ENCODE results near the gene MKNK2.
"Not testable (repeated sequence)": the region's sequence is repeated elsewhere in the genome, so short reads cannot be mapped to it uniquely, and the experiment has no call there.

The MKNK2 gene

GRCh38 chr19:2050991-2051772 is at the start of gene MKNK2:
MKNK2 (minus strand) TSS chr19:2051244; CDS start chr19:2050851, 393 bp downstream.
- peak within 1 kb of the TSS; percentile 78 for H3K4me3 Mint-ChIP-seq
- peaks cover 63% of the 10 kb centered on the region for H3K36me3 Mint-ChIP-seq
- DNase-seq (ENCODE audit: low spot score in 2 of 2) (peak; percentile 99 to 100), ATAC-seq (peak; percentile 76)
- peaks cover 60% of the 10 kb centered on the region for H3K4me1 Mint-ChIP-seq
- H3K27ac Mint-ChIP-seq = peak within 1 kb of the TSS; percentile 94
- H3K9me3 Mint-ChIP-seq = no peaks in the 10 kb centered on the region

- no peak for DNase-seq (ENCODE audit: low spot score in 2 of 2)
- Mint-ChIP-seq H3K4me3 (no peak overlapping the region), H3K9me3 (no peaks in the 10 kb centered on the region), H3K4me1 (peaks cover 26% of the 10 kb centered on the region), H3K27ac (no peak overlapping the region), H3K36me3 (peaks cover 53% of the 10 kb centered on the region)
- ATAC-seq = no peak
Measured at GRCh38 chr19:2100719-2101061, 49.6 kb upstream of the MKNK2 start.

GRCh38 chr19:2099937-2100718 is 49.1 kb upstream of the MKNK2 start:
- peaks cover 53% of the 10 kb centered on the region for H3K36me3 Mint-ChIP-seq
- DNase-seq (ENCODE audit: low spot score in 2 of 2) = no peak
- H3K9me3 Mint-ChIP-seq = no peaks in the 10 kb centered on the region
- peaks cover 26% of the 10 kb centered on the region for H3K4me1 Mint-ChIP-seq
- H3K4me3 Mint-ChIP-seq = no peak overlapping the region
- no peak for ATAC-seq
- no peak overlapping the region for H3K27ac Mint-ChIP-seq

GRCh38 chr19:2099054-2099501 is 48.0 kb upstream of the MKNK2 start:
- Mint-ChIP-seq H3K4me1 (peaks cover 28% of the 10 kb centered on the region), H3K9me3 (no peaks in the 10 kb centered on the region), H3K4me3 (no peak overlapping the region), H3K27ac (peak overlapping the region; percentile 8), H3K36me3 (peaks cover 53% of the 10 kb centered on the region)
- ATAC-seq (no peak), DNase-seq (ENCODE audit: low spot score in 2 of 2) (no peak)

GRCh38 chr19:2097886-2098327 is 46.9 kb upstream of the MKNK2 start:
- Mint-ChIP-seq H3K9me3 (no peaks in the 10 kb centered on the region), H3K4me3 (peak overlapping the region; percentile 98), H3K27ac (peak overlapping the region; percentile 8), H3K36me3 (peaks cover 56% of the 10 kb centered on the region), H3K4me1 (peaks cover 32% of the 10 kb centered on the region)
- ATAC-seq = no peak
- no peak for DNase-seq (ENCODE audit: low spot score in 2 of 2)

GRCh38 chr19:2097203-2097885 is 46.3 kb upstream of the MKNK2 start:
- ATAC-seq (peak; percentile 1), DNase-seq (ENCODE audit: low spot score in 2 of 2) (peak in 1 of 2 donors; percentile 18)
- peak overlapping the region; percentile 76 for H3K27ac Mint-ChIP-seq
- peaks cover 60% of the 10 kb centered on the region for H3K36me3 Mint-ChIP-seq
- no peaks in the 10 kb centered on the region for H3K9me3 Mint-ChIP-seq
- peaks cover 38% of the 10 kb centered on the region for H3K4me1 Mint-ChIP-seq
- H3K4me3 Mint-ChIP-seq = peak overlapping the region; percentile 98

- no peaks in the 10 kb centered on the region for H3K9me3 Mint-ChIP-seq
- H3K36me3 Mint-ChIP-seq = peaks cover 60% of the 10 kb centered on the region
- H3K27ac Mint-ChIP-seq = peak within 1 kb of the TSS; percentile 98
- peak; percentile 90 for ATAC-seq
- H3K4me3 Mint-ChIP-seq = peak within 1 kb of the TSS; percentile 98
- DNase-seq (ENCODE audit: low spot score in 2 of 2) = peak; percentile 100
- H3K4me1 Mint-ChIP-seq = peaks cover 38% of the 10 kb centered on the region
Measured at GRCh38 chr19:2096480-2097202, 45.6 kb upstream of the MKNK2 start, which contains the start of gene IZUMO4. IZUMO4 (plus strand) TSS chr19:2096915; CDS start chr19:2096946, 31 bp downstream.

GRCh38 chr19:2096034-2096479 is 45.0 kb upstream of the MKNK2 start, which contains the start of gene MOB3A:
MOB3A (minus strand) TSS chr19:2096326; CDS start chr19:2078560, 17,766 bp downstream.
- H3K36me3 Mint-ChIP-seq = peaks cover 57% of the 10 kb centered on the region
- peaks cover 37% of the 10 kb centered on the region for H3K4me1 Mint-ChIP-seq
- no peaks in the 10 kb centered on the region for H3K9me3 Mint-ChIP-seq
- peak; percentile 77 for ATAC-seq
- peak within 1 kb of the TSS; percentile 98 for H3K27ac Mint-ChIP-seq
- no peak for DNase-seq (ENCODE audit: low spot score in 2 of 2)
- peak within 1 kb of the TSS; percentile 98 for H3K4me3 Mint-ChIP-seq

- not testable (repeated sequence) for H3K9me3 Mint-ChIP-seq; H3K27ac Mint-ChIP-seq; ATAC-seq; DNase-seq (ENCODE audit: low spot score in 2 of 2)
- Mint-ChIP-seq H3K36me3 (peaks cover 90% of the 10 kb centered on the region), H3K4me3 (peak overlapping the region; percentile 98), H3K4me1 (peaks cover 70% of the 10 kb centered on the region)
Measured at GRCh38 chr19:2091926-2092525, 41.0 kb upstream of the MKNK2 start.

GRCh38 chr19:2089727-2090053 is 38.6 kb upstream of the MKNK2 start:
- H3K36me3 Mint-ChIP-seq = peaks cover 98% of the 10 kb centered on the region
- peak; percentile 1 for ATAC-seq
- no peaks in the 10 kb centered on the region for H3K9me3 Mint-ChIP-seq

GRCh38 chr19:2089001-2089711 is 38.1 kb upstream of the MKNK2 start:
- DNase-seq (ENCODE audit: low spot score in 2 of 2) (no peak), ATAC-seq (peak; percentile 2)
- peak overlapping the region; percentile 96 for H3K4me3 Mint-ChIP-seq
- H3K27ac Mint-ChIP-seq = peak overlapping the region; percentile 97
- peaks cover 98% of the 10 kb centered on the region for H3K36me3 Mint-ChIP-seq
- no peaks in the 10 kb centered on the region for H3K9me3 Mint-ChIP-seq
- peaks cover 76% of the 10 kb centered on the region for H3K4me1 Mint-ChIP-seq

More at GRCh38 chr19:2089727-2090053, 38.6 kb upstream of the MKNK2 start:
- H3K4me3 Mint-ChIP-seq = peak overlapping the region; percentile 96
- peak overlapping the region; percentile 97 for H3K27ac Mint-ChIP-seq
- no peak for DNase-seq (ENCODE audit: low spot score in 2 of 2)
- peaks cover 81% of the 10 kb centered on the region for H3K4me1 Mint-ChIP-seq

- H3K27ac Mint-ChIP-seq = peak overlapping the region; percentile 97
- DNase-seq (ENCODE audit: low spot score in 2 of 2) = no peak
- peaks cover 98% of the 10 kb centered on the region for H3K36me3 Mint-ChIP-seq
- peaks cover 73% of the 10 kb centered on the region for H3K4me1 Mint-ChIP-seq
- ATAC-seq = peak; percentile 11
- H3K4me3 Mint-ChIP-seq = peak overlapping the region; percentile 96
- H3K9me3 Mint-ChIP-seq = no peaks in the 10 kb centered on the region
Measured at GRCh38 chr19:2087621-2088100, 36.6 kb upstream of the MKNK2 start.

- DNase-seq (ENCODE audit: low spot score in 2 of 2) (peak in 1 of 2 donors; percentile 62), ATAC-seq (peak; percentile 36)
- H3K36me3 Mint-ChIP-seq = peaks cover 98% of the 10 kb centered on the region
- not testable (repeated sequence) for H3K9me3 Mint-ChIP-seq
- H3K27ac Mint-ChIP-seq = peak overlapping the region; percentile 97
- peak overlapping the region; percentile 96 for H3K4me3 Mint-ChIP-seq
- H3K4me1 Mint-ChIP-seq = peaks cover 69% of the 10 kb centered on the region
Measured at GRCh38 chr19:2086695-2087620, 35.9 kb upstream of the MKNK2 start.

All from stimulated activated effector memory CD8-positive, alpha-beta T cell treated with anti-CD3 and anti-CD28 coated beads, Interleukin-12 subunit alpha, Interleukin-12 subunit beta, amount 100 ng/mL, for 72 hours (primary cell).